GM19099 (cell line): ENCODE measurements around the gene FAM13C.

ENCODE experiments used
- POLR2A ChIP-seq: IDR thresholded peaks from 3 replicates; pipeline ENCODE4 v1.6.1; 2011; ENCODE audit warnings: low read depth; ENCODE audit not compliant: insufficient read length; ENCODE audit errors: extremely low read depth

Gene FAM13C

DNA sequence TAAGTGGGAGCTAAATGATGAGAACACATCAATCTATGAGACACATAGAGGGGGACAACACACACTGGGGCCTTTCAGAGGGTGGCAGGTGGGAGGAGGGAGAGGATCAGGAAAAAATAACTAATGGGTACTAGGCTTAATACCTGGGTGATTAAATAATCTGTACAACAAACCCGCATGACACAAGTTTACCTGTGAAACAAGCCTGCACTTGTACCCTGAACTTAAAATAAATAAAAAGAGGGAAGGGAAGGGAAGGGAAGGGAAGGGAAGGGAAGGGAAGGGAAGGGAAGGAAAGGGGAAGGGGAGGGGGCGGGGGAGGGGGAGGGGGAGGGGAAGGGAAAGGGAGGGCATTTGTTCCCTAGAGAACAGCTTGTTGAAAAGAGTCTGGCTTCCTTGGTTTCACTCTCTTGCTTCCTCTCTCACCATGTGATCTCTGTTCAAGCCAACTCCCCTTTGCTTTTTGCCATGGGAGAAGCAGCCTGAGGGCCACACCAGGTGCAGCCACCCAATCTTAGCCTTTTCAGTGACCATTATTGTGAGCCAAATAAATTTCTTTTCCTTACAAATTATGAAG lies 57.7 kb downstream of the FAM13C start:
- TF ChIP-seq POLR2A = no peak

DNA sequence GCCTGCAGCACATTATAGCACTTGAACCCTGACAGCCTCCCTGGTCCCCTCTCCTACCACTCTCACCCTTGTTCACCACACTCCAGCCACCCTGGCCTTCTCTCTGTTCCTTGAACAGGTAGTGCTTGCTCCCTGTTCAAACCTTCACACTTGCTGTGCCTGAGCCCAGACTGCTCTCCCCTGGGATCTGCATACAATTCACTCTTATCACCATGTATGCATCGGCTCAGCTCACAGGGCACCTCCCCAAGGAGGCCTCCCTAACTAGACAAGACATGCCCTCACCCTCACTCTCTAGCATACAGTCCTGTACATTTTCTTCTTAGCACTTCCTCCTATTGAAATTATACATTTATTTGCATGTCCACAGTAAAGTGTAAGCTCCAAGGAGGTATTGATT lies 59.3 kb downstream of the FAM13C start:
- no peak for TF ChIP-seq POLR2A

DNA sequence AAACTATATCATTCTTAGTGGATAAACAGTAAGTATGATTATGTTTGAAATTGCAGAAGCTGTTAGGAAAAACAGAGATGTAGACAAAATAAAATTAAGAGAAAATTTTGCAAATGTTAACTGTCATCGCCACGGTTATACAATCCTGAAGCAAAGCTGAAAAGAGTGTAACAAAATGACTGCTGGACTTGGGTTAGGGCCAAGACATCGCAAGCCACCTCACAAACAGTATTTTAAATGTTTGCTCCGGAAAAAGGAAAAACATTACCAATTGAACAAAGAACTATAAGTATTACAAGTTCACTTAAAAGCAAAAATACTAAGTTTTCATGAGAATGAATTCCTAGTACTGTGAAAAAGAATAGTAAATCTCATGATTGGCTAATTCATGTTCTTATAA lies 60.0 kb downstream of the FAM13C start:
- no peak for TF ChIP-seq POLR2A

DNA sequence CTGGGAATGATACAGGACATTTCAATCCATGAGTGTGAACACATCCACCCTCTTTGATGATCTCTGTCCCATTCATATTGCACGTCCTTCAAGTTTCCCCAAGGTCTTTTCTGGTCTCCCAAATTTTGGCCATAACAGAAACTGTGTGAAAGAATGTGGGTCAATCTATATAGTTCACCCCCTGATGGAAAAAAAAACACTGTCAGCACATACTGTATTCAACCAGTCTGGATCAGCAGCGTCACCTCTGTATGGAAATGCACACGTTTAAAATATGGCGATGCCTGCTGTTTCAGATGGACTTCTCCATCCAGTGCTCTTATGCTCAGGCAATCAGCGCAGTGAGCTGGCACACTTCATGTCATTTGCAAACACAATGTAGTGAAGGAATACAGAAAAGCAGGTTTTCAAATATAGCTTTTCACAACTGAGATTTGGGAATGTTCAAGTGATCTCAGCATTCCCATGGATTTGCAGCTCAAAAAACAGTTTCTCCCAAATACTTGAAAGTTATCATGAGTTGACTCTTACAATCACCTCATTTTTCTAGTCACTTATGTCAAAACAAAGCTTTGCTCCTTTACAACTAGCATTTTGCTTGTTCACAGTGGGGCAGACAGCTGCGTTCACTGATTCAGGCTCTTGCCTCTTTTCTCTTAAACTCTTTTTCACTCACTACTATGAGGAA lies 61.1 kb downstream of the FAM13C start:
- no peak for TF ChIP-seq POLR2A

DNA sequence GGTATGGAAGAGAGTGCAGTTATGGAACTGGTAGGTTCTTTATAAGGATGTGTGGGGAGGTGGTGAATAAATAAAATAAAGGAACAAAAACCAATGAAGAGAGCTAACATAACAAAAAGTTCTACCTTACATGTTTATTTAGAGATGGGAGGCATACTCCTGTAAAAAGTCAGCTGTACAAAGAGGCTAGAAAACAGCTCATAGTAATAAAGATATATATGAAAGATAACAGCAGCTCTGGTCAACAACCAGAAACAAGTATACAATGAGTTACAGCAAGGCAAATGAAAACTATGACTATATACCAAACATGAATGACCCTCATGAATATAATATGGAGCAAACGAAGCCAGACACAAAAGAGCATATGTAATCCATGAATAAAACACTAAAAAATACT lies 62.0 kb downstream of the FAM13C start:
- no peak for TF ChIP-seq POLR2A

DNA sequence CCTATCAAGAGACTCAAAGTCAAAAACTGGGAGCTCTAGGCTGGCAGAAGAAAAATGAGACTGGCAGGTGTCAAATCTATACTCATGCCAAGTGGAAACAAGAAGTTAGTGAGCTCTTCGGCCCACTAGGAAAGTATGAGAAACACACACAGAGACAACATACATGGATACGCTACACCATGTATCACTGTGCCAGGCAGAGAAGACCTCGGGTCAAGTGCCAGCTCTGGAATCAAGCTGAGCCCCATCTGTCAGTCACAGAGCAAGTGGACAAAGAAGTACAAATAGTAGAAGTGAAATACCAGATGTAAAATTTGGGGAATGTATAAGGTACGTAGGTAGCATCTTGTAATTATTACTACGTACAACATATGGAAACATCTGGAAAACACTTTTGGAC lies 62.4 kb downstream of the FAM13C start:
- no peak for TF ChIP-seq POLR2A

DNA sequence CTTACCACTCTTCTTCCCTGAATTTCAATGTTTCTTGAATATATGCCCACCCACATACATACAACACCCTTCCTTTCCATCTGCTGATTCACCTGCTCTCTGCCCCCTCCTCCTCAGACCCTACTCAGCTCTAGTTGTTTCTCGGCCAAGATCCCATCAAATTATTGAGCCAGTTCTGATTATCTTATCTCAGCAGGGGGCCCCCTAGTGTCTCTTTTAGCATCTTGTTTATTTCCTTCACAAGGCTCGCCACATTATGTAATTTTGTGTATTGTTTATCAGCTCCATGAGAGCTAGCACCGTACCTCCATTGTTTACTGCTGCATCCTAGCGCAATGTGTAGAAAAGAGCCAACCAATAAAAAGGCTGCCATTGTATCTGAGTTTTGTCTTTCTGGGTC lies 71.9 kb downstream of the FAM13C start:
- TF ChIP-seq POLR2A = no peak

DNA sequence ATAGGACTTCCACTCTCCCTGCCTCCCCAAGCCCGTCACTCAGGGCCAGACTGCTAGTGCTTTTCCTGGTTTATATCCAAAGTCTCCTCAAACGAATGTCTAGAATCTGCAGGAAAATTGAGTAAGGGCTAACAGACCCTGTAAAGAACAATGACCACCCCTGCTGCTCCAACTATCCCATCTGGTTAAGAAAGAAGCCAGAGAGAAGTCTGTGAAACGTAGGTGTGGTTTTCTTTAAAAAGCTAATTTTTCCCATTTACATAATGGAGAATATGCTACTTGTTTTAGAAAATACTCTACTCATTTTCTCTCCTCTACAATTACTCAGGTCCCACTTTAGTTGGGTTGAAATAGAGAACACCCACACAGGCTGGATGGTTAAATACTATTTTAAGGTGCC lies 72.5 kb downstream of the FAM13C start:
- TF ChIP-seq POLR2A = no peak

DNA sequence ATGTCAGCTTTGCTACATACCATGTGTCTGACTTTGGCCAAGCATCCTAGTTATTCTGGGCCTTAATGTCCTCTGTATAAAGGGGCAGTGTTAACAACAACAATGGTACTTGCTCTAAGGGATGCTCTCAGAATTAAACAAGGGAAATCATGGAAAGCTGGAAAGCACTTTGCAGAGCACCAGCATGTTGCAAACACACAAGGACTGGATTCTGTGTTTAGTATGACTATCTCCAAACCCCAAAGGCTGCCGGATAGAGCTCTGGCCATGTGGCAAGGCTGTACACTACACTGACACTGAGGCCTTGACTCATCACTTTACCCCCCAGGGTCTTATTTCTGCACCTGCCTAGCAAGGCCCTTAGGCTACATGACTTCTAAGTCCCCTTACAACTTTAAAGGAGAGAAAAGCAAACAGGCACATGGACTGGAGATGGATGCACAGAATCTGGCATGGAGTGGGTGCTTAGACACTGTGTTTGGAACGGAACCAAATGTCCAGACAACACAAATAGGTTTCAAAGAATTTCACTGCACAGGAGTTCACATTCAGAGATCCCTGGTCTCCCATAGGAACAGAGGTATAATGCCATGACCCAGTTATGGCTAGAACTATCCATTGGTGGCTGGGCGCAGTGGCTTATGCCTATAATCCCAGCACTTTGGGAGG lies 74.6 kb downstream of the FAM13C start:
- no peak for TF ChIP-seq POLR2A

DNA sequence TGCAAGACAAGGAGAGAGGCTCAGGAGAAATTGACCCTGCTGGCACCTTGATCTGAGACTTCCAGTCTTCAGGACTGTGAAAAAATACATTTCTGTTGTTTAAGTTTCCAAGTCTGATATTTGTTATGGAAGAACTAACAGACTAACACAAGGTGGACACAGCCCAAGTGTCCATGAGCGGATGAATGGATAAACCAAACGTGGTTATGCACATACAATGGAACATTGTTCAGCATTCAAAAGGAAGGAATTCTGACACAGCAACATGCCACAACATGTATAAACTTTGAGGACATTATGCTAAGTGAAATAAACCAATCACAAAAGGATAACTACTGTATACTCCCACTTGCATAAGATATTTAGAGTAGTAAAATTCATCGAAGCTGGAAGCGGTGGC lies 76.5 kb downstream of the FAM13C start:
- TF ChIP-seq POLR2A = no peak

DNA sequence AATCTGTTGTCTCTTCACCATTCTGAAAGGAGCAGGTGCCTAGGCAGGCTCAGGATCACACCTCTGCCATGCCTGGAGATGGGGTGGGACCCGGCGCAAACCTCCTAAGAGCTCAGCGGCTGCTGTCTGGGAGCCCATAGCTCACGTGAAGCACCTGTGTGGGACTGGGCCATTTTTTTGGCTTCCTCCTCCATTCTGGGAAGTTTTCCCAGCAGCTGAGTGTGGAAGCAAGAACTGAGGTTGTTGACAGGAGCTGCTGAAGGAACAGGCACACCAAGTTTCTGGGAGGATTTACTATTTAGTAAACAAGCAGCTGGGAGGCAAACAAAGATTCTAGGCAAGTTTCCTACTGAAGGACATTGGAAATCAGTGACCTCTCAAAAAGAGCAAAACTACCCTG lies 77.3 kb downstream of the FAM13C start:
- TF ChIP-seq POLR2A = no peak

DNA sequence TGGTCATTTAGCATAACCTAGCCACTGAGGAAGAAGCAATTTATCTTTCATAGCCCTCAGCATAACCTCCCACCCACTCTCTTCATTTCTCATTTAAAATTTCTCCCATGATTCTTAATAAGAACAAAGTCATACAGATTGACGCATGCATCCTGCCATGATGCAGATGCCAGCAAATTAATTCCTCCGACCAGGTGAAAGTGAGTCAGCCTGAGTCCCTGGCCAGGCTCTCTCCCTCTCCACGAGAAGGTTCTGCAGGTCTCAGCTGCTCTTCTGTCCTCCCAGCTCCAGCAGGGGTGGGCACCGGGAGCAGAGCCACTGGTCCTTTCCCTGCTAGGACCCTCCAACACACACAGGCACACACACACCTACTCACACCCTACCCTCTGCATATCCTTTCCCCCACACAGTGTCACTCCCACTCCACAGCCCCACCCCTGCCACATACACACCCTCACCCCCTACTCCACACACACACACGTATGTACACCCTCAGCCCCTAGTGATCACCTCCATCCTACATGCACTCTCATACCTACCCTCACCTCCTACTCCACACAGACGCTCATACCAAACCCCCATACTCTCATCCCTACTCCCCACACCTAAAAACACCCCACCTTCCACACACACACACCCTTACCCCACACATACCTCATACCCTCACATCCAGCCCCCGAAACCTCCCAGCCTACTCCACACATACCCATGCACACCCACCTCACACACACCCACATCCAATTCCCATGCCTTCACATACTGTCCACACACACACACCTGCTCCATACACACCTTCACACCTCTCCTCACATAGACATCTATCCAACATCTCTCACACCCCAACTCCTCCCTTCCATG lies 78.0 kb downstream of the FAM13C start:
- no peak for TF ChIP-seq POLR2A

DNA sequence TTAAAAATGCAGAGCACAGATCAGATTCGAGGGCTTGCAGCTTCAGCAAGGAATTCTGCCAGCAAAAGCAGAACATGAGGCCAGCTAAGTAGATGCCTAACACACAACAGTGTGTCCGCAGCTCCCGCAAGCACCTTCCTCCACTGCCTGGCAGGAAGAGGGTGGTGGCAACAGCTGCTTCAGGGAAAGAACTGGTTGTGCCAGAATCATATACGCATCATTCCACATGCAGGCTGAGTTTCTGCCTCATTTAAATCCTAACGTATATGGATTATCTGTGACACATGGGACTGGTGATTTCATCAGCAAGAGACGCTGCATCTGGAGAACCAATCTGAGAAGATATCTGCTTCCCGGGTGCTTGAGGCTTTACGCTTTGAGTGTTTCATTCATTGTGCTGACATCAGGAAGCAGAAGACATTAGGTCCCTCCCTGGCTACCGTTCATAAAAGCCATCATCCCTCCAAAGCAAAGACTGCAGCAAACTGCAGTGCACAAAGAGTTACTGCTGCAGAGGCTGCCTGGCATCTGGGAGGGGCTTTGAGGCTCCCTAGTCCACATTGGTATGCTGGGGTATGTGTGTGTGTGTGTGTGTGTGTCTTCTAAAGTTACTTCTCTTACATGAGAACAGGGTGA lies 78.8 kb downstream of the FAM13C start:
- no peak for TF ChIP-seq POLR2A

DNA sequence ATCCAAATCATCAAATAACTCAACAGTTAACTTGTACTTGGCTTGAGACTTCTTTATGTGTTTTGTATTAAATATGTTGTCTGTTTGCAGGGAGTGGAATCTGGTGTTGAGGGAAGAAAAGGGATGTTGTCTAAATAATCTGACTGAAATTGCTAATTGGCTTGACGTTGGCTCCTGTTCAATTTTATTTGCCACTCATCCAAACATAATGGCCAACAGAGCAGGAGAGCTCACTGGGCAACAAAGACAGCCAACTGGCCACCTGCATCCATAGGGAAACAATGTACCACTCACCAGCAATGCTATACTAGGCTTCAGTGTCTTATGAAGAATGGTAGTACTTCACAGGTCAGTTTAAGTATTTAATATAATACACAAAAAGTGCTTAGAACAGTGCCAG lies 80.5 kb downstream of the FAM13C start:
- no peak for TF ChIP-seq POLR2A

DNA sequence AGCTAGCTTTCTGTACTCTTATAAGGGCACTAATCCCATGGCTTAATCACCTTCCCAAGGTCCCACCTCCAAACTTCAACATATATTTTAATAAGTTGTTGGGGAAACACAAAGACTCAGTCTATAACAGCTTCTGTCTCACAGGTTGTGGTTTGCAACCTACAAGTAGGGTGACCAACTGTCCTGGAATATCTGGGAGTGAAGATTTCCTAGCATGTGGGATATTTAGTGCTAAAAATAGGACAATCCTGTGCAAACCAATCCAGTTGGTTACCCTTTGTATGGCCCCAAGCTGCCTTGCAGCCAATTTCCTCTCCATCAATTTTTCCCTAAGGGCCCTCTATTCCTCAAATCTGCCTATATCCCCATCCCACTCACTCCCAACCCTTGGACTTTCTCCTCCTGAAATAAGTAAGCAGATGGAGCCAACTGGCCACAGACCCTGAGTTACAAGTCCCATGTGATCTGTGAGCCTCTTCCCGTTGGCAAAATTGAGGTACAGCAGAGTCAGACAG lies 82.3 kb downstream of the FAM13C start:
- no peak for TF ChIP-seq POLR2A

DNA sequence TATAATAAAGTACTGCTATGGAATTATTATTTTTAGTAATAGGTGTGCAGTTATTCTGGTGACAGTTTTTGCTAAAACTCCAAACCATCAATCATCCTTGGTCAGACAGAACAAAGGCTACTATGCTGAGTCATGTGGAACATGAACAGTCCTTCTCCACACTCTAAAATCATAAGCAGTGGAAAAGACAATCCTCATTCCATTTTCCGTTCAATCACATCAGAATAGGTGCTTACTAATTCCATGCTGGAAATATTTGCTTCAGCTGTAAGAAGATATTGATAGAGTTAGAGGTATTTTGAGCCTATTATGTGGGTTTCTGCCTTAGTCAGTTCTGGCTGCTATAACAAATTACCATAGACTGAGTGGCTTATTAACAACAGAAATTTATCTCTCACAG lies 82.9 kb downstream of the FAM13C start:
- TF ChIP-seq POLR2A = no peak

DNA sequence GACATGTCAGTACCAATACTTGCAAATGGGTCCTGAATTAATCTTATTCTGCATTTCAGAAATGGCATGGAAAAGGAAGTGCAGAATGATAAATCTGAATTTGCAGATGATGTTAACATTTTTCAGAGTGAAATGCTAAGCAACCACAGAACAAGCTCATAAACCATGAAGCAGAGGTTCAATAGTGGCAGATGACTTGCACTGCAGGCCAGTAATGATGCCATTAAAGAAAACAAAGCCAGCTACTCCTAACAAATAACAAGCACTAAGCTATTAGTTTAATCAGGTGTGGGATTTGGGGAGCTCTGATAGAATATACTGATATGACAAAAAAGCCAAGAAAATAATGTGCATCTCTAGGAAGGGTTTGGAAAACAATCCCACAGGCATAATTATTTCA lies 85.4 kb downstream of the FAM13C start:
- no peak for TF ChIP-seq POLR2A
